ENCODE measurements around the gene DCDC1.

Gene DCDC1

DNA sequence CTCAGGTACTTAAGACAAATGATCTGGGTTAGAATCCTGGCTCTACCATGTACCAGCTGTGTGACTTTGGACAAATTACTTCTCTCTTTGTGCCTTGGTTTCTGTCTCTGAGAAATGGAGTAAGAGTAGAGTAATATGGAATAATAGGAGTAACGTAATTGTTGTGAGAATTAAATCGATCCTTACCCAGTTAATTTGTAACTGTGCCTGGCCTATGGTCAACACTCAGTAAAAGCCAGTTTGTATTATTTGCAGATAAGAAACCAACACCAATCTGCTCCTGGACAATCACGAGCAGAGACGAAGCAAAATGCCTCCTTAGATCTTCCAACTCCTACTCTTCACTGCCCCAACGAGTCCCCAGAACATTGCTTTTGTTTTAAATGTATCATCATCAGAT lies 266.7 kb downstream of the DCDC1 start:
- DNase-seq, result no peak

DNA sequence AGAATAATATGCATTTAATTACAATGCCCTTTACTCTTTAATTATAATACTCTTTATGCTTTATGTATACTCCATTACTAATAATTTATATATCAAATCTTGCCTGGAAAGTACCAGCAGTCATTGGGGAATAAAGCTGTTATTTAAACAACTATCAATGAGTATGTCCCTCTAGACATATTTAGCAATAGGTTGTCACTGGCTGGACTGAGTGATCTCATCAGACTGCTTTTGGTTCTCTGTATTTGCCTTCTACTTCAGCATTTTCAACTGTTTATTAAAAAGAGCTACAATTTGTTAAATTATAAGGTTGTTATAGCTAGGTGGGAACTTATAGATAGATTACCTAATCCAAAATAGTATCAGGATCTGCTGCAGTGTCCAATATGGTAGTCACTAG lies 267.2 kb downstream of the DCDC1 start:
- DNase-seq, result no peak

DNA sequence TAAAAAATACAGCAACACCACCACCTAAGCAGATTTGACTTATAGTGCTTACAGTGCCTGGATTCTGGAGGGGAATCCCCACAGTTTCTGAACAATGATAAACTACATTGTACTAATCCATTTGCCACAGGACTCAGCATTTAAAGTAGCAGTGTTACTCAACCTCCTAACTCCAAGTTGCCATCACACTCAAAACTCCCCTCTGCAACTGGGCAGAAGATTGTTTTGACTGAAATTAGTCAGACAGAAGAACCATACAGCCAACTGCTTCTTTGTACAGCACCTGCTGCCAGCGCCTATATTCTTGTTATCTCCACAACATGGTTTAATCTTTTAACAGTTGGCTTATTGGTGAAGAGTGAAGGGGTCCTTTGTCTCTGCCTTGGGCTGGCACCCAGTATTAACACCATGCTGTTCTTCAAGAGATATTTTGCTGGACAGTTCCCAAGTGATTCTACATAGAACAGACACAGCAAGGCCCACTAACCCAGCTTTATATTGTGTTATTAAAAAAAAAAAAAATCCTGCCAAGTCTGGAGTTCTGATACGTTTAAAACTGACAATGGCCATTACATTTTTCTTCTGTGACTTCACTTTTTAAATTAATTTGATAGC lies 273.2 kb downstream of the DCDC1 start:
- no peak for DNase-seq

DNA sequence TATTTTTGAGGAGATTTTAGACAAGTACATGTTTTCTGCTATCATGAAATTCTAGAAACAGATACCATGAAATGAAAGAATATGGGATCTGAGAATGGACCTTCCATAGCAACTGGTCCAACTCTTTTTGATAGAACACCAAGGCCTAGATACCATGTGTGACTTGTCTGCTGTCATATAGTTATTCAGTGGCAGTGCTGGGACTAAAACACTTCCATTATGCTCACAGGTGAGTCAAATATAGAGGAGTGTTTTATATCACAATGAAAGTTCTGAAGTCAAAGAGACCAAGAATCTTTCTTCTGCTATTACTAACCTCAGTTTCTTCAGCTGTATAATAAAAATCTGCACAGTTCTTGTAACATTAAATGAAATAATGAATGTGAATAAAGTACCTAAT lies 276.9 kb downstream of the DCDC1 start:
- DNase-seq, result no peak

DNA sequence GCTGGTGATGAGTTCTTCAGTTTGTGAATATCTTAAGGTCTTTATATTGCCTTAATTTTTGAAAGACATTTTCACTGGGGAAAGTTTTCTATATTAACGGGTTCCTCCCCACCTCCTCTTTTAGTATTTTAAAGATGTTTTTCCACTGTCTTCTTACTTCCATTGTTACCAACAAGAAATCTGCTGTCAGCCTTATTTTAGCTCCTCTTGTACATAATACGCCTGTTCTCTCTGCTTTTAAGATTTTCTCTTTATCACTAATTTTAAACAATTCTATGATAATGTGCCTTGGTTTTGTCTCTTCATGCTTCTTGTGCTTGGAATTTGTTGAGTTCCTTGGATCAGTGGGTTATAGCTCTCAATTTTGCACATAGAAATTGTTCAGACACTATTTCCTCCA lies 280.4 kb downstream of the DCDC1 start:
- no peak for DNase-seq

DNA sequence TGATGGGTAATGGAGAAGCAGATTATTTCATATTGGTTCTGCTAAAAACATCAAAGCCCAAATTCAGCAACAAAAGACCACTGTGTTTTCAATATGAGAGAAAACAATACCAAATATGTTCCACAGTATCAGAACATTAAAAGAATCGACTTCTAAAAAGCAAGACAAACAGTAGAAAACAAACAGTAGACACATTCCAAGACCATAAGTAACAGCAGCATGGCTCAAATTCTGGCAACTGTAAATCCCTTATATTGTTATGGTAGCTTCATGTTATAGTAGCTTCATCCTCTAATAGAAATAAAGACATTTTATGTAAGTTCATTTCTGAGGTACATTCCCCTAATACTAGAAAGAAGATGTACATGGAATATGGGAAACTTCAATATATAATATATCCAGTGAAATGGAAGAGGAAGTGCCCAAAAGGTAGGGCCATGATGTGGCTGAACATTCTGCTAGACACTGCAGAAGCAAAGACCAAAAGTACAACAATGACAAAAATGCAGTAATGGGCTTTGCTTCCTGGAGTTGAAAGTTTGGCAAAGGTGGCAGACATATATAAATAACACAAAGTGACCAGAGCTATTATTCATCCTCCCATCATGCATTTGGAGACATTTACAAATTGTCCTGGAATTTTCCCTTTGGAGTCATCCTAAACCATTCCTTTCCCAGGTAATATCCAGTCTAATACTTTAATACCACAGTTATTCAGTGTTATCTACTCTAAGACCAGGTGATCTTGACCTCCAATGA lies 299.9 kb downstream of the DCDC1 start:
- no peak for DNase-seq

DNA sequence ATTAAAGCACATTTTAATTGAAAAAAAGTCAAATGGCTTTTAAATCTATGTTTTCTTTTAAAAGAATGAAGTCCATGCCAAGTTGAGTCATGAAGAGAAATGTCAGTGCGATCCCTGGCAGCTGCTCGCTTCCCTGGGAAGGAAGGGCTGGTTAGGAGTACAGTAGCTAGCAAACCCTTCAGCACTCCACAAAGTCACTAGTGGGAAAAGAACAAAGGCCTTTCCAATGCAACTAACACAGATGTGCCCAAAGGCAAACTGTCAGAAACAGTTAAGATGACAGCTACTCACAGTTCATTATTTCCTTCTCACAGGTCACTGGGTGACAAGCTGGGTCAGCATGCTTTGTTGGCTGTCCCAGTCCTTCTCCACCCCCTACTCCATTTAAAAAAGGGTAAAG lies 308.7 kb downstream of the DCDC1 start:
- no peak for DNase-seq

DNA sequence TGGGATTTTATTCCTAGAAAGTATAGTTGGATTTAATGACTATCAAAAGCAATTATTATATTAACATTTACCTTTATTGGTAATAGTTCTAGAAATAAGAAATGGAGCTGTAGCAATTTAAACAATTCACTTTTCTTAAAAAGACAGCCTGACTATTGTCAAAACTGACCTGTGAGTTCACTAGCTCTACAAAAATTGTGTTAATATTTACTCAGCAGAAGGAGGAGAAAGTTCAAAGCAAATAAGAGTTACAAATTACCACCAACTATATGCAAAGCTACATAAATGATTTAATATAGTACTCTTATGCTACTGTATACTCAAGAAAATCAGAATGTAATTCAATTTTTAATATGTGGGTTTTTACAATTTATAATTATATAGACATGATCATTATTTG lies 310.0 kb downstream of the DCDC1 start:
- DNase-seq, result no peak

DNA sequence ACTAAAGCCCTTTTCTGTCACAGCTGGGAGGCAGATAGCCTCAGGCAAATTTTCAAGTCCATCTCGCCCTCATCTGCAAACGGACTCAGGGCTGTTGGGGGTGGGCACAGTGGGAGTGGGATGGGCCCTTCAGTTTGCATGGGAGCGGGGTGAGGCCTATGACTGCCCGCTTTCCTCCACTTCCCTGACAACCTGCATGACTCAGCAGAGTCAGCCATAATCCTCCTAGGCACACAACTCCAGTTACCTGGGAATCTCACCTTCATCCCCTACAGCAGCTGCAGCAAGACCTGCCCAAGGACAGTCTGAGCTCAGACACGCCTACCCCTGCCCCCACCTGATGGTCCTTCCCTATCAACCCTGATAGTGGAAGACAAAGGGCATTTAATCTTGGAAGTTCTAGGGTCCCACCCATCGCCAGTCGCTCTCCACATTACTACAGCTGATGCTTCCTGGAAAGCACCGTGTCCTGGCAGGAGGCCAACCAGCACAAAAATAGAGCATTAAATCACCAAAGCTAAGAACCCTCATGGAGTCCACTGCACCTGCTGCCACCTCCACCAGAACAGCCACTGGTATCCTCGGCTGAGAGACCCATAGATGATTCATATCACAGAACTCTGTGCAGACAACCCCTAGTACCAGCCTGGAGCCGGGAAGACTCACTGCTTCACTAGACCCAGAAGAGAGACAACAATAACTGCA lies 319.3 kb downstream of the DCDC1 start:
- no peak for DNase-seq

DNA sequence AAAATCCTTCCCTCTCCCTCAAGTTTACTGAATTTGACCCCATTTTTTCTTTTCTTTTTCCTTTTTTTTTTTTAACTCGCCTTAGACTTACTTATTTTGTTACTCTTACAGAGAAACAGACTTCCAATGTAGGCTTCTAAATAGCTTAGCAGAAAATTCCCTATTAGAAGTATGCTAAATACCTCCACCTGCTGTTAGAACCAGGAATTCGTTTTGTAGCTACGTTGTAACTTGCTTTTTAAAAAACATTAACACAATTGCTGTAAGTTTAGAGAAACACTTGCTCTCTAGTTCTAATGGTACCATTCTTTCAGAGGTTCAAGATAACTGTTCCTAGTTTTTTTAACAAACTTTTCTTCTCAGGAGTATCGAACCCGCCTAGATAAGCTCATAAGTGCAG lies 324.2 kb downstream of the DCDC1 start:
- no peak for DNase-seq

DNA sequence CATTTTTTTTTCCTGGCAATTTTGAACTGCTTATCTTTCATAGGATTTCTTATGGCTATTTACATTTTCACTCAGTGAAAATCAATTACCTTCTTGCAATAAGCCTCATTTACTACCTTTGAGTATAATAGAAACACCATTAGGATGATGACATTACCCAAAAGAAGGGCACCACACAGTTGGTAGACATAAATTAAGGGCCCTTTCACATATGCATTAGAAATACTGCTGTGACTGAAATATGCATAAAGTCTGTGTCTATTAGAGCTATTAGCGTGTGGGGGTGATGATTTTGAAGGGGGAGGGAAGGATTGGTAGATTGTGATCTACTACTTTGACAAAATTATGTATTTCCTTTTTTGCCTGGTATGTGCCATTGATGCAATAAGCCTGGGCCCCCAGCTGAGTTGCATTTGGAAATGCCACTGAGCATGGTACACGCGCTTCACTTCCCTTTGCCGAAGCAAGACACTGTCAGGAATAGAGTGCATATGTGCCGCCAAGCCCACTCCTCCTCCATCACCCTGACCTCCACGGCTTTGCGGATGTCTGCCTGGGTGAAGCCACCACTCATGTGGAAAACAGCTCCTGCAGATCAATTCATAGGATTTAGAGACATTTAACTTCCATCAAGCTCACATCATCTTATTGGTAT lies 339.3 kb downstream of the DCDC1 start:
- DNase-seq, result no peak

DNA sequence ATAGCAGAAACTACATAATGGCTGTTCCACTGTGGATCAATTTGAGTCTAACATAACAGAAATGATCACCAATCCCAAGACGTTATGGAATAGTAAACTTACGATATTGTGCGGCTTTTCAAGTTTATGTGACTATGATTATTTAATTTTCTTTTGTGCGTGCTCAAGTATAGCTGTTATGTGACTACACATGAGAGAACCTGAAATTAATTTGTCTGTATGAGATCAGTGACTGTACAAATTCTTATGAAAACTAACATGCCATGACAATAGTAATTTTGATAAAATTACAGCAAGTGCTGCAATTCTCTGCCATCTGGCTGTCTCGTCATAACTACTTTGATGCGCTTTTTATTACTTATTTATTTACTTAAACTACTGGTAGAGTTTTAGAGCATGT lies 343.2 kb downstream of the DCDC1 start:
- DNase-seq, result no peak

DNA sequence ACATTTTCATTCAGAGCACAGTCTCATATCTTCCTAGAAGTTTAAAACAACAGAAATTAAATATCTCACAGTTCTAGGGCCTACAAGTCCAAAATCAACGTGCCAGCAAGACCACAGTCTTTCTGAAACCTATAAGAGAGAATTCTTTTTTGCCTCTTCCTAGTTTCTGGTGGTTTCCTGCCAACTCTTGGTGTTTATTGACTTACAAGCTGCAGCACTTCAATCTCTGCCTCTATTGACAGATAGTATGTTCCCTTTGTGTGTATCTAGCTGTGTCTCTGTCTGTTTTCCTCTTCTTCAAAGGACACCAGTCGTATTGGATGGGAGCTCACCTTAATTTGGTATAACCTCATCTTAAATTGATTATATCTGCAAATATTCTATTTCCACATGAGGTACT lies 347.5 kb downstream of the DCDC1 start:
- DNase-seq, result no peak

DNA sequence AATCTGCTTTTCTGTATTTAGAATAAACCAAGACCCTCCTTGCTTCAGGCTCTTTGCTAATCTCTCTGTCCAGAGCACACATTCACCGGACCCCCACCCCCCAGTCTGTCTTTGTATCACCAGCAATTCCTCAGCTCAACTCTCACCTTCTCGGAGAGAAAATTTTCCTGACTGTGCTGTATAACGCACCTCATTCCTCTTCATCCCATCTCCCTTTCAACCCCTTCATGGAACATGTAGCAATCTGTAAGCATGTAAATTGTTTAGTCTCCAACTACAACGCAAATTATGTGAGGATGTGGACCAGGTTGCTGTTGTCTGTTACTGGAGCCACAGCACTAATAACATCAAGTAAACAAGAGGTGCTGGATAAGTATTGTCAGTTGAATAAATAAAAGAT lies 349.8 kb downstream of the DCDC1 start:
- no peak for DNase-seq

DNA sequence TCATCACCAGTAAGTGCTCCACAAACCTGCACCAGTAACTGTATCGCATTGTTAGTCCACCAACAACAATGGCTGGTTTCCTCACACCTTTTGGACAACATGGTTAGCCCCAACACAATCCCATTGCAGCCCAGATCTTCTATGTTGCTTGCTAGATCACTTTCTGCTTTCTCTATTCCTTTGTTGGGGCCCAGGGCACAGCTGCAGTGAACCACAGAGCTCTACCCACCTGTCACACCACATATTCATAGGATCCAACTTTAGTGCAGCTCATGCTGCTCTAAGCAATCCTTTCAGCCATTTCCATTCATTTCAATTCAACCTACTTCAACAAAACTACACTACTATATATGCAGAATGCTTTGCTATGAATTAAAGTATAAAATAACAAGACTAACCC lies 364.3 kb downstream of the DCDC1 start:
- DNase-seq, result no peak

DNA sequence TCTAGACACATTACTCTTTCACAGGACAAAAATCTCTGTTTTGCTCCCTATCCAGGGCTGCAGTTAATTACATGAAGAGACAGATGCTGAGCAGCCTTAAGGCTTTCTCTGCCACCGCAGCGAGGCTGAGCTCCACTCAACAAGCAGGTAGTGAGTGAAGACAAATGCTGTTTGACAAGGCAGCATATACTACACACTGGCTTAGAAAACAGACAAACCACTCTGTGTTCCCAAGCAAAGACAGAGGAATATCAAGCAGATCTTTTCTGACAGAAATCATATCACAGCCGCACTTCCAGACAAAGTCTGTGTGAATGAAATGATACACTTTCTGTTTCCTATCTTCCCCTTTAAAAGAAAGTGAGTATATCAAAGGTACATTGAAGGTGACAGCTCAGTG lies 368.1 kb downstream of the DCDC1 start:
- DNase-seq, result no peak

DNA sequence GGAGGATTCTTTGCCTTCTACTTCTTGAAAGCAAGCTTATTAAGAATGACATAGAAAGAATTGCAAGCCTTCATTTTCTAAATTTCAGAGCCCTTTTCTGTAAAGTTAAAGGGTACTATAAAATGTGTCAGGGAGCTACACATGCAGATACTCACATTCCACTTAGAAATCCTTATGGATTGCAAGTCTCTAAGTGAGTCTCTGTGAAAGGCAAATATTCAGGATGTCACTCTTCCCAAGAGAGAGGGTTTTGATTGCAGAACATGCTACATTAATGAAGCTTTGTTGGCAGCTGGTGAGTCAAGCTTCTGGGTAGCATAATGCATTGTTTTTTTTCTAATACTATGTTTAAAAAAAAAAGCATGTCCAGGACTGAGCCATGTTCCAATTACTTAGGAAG lies 369.2 kb downstream of the DCDC1 start:
- no peak for DNase-seq

DNA sequence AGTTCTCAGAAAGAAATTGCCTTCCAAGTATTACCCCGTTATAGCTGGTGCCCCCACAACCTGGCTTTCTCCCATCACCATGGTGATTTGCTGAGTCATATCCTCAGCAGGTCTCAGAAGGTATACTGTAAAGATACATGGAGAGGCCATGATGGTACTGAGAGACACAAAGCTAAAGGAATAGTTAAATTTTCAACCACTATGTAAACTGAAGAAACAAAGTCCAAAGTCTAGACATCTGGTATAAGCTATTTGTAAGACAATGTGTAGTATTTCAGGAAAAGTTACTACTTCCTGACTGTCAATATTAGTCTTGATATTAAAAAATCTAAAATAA lies 377.1 kb downstream of the DCDC1 start:
- DNase-seq, result no peak

DNA sequence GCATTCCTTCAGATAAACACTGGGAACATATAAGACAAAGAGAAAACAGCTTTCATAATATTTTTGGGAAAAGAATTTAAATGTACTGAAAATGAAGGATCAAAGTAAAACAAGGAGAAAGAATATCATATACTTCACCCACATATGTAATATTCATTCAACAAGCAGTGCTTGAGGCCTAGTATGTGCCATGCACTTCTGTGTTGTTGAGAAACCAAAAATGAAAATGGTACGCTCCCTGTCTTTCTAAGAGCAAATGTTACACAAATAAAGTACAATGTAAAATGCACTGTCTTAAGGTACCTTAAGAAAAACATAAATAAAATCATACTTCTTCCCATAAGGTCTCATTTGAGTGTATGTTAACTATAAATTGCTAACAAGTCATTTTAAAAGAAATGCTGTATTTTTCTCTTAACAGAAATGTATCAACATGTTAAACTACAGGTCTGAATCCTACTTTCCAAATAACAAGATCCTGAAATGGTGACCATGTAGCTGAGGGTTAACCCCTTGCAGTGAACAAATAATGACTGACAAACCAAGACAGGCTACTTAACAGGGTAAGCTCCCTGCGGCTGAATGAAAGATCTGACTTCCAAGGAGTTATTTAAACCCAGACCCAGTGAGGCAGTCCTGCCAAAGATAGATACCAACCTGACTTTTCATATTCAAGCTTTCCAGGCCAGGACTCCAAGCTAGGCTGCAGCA lies 377.6 kb downstream of the DCDC1 start:
- no peak for DNase-seq

DNA sequence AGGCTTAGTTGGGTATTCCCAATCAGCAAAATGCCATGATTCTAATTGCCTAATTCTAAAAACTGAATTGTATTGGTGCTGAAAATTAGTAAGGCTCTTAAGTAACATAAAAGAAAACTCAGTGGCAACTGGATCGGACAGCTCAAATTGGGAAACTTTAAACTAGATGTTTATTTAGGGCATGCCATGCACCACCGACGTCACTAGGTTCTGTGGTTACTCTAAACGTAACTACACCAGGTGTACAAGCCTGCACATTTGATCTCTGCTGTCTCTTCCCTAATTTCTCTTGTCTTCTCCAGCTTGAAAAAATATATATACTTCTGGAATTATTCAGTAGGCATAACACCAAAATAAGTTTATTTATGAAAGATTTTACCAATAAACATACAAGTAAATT lies 378.2 kb downstream of the DCDC1 start:
- DNase-seq, result no peak

DNA sequence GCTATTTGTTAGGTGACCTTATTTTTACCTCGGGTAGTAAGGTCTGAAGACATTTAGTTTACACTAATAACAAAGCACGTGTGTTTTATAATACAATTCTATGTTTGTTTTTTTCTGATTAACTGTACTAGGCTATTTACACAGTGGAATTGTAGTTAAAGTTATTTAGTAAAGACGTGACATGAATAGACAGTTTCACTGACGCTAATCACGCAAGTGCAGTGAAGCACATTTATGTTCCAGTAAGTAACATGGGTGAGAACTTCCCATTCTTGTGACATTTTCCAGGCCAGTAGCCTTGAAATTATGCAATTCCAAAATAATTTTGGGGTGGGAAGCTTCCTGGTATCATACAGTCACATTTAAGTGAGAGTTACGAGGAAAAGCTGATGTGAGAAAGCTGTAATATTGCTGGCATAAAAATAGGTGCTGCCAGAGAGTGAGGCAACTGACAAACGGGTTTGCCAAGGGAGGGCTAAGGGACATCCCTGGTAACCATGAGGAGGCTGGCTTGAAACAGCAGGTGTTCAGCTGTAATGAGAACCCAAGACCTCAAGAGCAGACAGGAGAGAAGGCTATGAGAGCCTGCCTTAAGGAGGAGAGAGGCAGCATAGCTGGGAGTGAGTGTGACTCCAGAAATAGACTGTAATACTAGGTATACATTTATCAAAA lies 378.8 kb downstream of the DCDC1 start:
- no peak for DNase-seq

DNA sequence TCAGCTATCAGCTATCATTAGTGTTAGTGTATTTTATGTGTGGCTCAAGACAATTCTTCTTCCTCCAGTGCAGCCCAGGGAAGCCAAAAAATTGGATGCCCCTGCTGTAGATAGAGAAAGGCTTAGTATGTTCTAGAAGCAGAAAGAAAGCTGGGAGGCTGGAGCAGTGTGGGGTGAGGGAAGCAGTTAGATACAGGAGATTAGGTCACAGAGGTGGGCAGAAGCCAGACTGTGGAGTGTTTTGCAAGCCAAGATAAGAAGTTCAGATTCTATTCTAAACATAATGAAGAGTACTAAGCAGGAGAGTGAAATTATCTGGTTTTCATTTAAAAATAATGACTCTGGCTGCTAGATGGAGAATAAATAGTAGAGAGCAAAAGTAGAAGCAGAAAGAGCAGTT lies 381.7 kb downstream of the DCDC1 start:
- DNase-seq, result no peak

DNA sequence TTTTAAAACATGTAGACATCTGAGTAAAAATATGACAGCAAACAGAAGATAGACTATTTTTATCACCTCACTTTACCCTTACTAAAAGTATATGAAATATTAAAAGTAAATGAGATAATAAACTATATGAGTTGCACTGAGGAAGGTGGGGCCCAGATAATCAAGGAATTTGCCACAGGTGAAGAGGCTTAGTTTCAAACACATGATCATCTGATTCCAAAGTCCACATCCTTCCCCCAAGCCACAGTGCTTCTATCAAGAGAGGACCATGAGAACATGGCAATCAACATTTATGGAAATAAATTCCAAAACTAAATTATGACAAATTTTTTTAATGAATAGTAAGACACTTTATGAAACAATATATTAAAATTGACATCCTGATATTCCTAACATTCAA lies 384.0 kb downstream of the DCDC1 start:
- DNase-seq, result no peak

All from central memory CD4-positive, alpha-beta T cell (primary cell).